ENCODE results near the gene CDADC1.
"Not testable (repeated sequence)": the region's sequence is repeated elsewhere in the genome, so short reads cannot be mapped to it uniquely, and the experiment has no call there.

CDADC1 gene

DNA sequence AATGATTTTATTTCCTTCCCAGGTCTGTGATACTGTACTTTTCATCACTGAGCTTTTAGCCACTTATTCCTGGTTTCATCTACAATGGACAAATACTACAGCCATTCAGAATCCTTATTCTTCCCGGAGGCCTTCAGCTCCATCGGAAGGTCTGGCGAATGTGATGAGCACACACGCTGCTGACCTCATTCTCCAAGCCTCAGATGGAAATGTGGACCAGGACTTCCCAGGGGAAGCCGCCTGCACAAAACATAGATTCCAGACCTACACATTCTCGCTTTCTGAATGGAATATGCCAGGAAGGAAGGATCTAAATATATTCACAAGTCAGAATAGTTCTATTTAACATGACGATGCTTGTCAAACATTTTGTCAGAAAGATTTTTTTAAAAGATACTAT, 75.6 kb downstream of the CDADC1 start:
- no peak overlapping the region for H3K9ac ChIP-seq (ENCODE audit: low read depth in 1 of 2, low read length in 2 of 2)
- H3K27ac ChIP-seq (ENCODE audit: low read depth in 2 of 2, low read length in 2 of 2), result no peak overlapping the region
- no peaks in the 10 kb centered on the region for H3K4me1 ChIP-seq (ENCODE audit: control insufficient read depth in 2 of 2, insufficient read depth in 2 of 2, low read length in 2 of 2)
- H3K27me3 ChIP-seq (ENCODE audit: control insufficient read depth in 2 of 2, insufficient read depth in 2 of 2, low read length in 2 of 2), result no peaks in the 10 kb centered on the region
- no peaks in the 10 kb centered on the region for H3K9me3 ChIP-seq (ENCODE audit: control insufficient read depth in 2 of 2, low read length in 2 of 2)
- H3K4me3 ChIP-seq (ENCODE audit: low read length in 2 of 2), result no peak overlapping the region
- peaks cover 0 to 4% of the 10 kb centered on the region in 2 donors for H3K36me3 ChIP-seq (ENCODE audit: control insufficient read depth in 2 of 2, insufficient read depth in 2 of 2, low read length in 2 of 2)

- Histone ChIP-seq H3K9me3 (ENCODE audit: control insufficient read depth in 2 of 2, low read length in 2 of 2) (no peaks in the 10 kb centered on the region), H3K4me1 (ENCODE audit: control insufficient read depth in 2 of 2, insufficient read depth in 2 of 2, low read length in 2 of 2) (no peaks in the 10 kb centered on the region), H3K36me3 (ENCODE audit: control insufficient read depth in 2 of 2, insufficient read depth in 2 of 2, low read length in 2 of 2) (peaks cover 0 to 4% of the 10 kb centered on the region in 2 donors), H3K27ac (ENCODE audit: low read depth in 2 of 2, low read length in 2 of 2) (no peak overlapping the region), H3K4me3 (ENCODE audit: low read length in 2 of 2) (no peak overlapping the region), H3K27me3 (ENCODE audit: control insufficient read depth in 2 of 2, insufficient read depth in 2 of 2, low read length in 2 of 2) (no peaks in the 10 kb centered on the region), H3K9ac (ENCODE audit: low read depth in 1 of 2, low read length in 2 of 2) (no peak overlapping the region)
These were observed 78.6 kb downstream of the CDADC1 start for GRCh38 chr13:49326222-49326917.

- H3K36me3 ChIP-seq (ENCODE audit: control insufficient read depth in 2 of 2, insufficient read depth in 2 of 2, low read length in 2 of 2); H3K27ac ChIP-seq (ENCODE audit: low read depth in 2 of 2, low read length in 2 of 2); H3K27me3 ChIP-seq (ENCODE audit: control insufficient read depth in 2 of 2, insufficient read depth in 2 of 2, low read length in 2 of 2): not testable (repeated sequence)
These were observed 79.4 kb downstream of the CDADC1 start for GRCh38 chr13:49327145-49327544.

DNA sequence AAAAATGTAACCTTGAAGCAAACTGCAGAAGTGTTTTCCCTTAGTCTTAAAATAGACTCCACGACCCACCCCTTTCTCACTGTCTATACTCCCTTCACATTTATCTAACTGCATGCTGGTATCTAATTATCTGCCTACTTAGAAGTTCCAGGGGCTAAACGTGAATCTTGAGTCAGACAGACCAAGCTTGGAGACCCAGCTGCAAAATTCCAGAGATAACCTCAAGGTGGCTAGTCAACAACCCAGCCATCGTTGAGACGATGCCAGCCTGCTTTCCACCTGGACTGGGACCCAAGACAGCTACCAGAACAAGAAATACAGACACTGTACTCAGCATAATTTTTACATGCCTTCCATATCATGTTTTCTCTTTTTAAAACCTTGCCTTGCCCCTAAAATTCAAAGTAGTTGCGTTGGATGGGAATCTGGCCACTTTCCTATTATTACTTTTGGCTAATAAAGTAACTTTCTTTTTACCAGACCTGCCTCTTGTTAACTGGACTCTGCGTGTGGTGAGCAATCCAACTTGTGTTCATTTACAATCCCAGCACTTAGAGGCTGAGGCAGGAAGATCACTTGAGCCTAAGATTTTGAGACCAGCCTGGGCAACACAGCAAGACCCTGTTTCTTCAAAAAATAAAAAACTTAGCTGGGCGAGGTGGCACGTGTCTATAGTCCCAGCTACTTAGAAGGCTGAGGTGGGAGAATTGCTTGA, 82.3 kb downstream of the CDADC1 start:
- Histone ChIP-seq H3K4me1 (ENCODE audit: control insufficient read depth in 2 of 2, insufficient read depth in 2 of 2, low read length in 2 of 2) (no peaks in the 10 kb centered on the region), H3K36me3 (ENCODE audit: control insufficient read depth in 2 of 2, insufficient read depth in 2 of 2, low read length in 2 of 2) (peaks cover 0 to 4% of the 10 kb centered on the region in 2 donors), H3K27ac (ENCODE audit: low read depth in 2 of 2, low read length in 2 of 2) (no peak overlapping the region), H3K9me3 (ENCODE audit: control insufficient read depth in 2 of 2, low read length in 2 of 2) (no peaks in the 10 kb centered on the region), H3K27me3 (ENCODE audit: control insufficient read depth in 2 of 2, insufficient read depth in 2 of 2, low read length in 2 of 2) (no peaks in the 10 kb centered on the region), H3K9ac (ENCODE audit: low read depth in 1 of 2, low read length in 2 of 2) (no peak overlapping the region), H3K4me3 (ENCODE audit: low read length in 2 of 2) (no peak overlapping the region)

More at GRCh38 chr13:49327145-49327544, 79.4 kb downstream of the CDADC1 start:
- H3K4me1 ChIP-seq (ENCODE audit: control insufficient read depth in 2 of 2, insufficient read depth in 2 of 2, low read length in 2 of 2); H3K4me3 ChIP-seq (ENCODE audit: low read length in 2 of 2); H3K9me3 ChIP-seq (ENCODE audit: control insufficient read depth in 2 of 2, low read length in 2 of 2); H3K9ac ChIP-seq (ENCODE audit: low read depth in 1 of 2, low read length in 2 of 2): not testable (repeated sequence)

- Histone ChIP-seq H3K9me3 (ENCODE audit: control insufficient read depth in 2 of 2, low read length in 2 of 2) (no peaks in the 10 kb centered on the region), H3K4me1 (ENCODE audit: control insufficient read depth in 2 of 2, insufficient read depth in 2 of 2, low read length in 2 of 2) (no peaks in the 10 kb centered on the region), H3K27ac (ENCODE audit: low read depth in 2 of 2, low read length in 2 of 2) (no peak overlapping the region), H3K27me3 (ENCODE audit: control insufficient read depth in 2 of 2, insufficient read depth in 2 of 2, low read length in 2 of 2) (no peaks in the 10 kb centered on the region), H3K4me3 (ENCODE audit: low read length in 2 of 2) (no peak overlapping the region), H3K9ac (ENCODE audit: low read depth in 1 of 2, low read length in 2 of 2) (no peak overlapping the region), H3K36me3 (ENCODE audit: control insufficient read depth in 2 of 2, insufficient read depth in 2 of 2, low read length in 2 of 2) (peaks cover 0 to 4% of the 10 kb centered on the region in 2 donors)
These were observed 82.8 kb downstream of the CDADC1 start for GRCh38 chr13:49330546-49330864.

- no peaks in the 10 kb centered on the region for H3K27me3 ChIP-seq (ENCODE audit: control insufficient read depth in 2 of 2, insufficient read depth in 2 of 2, low read length in 2 of 2)
- no peak overlapping the region for H3K9ac ChIP-seq (ENCODE audit: low read depth in 1 of 2, low read length in 2 of 2)
- no peak overlapping the region for H3K4me3 ChIP-seq (ENCODE audit: low read length in 2 of 2)
- H3K9me3 ChIP-seq (ENCODE audit: control insufficient read depth in 2 of 2, low read length in 2 of 2), result no peaks in the 10 kb centered on the region
- no peaks in the 10 kb centered on the region for H3K36me3 ChIP-seq (ENCODE audit: control insufficient read depth in 2 of 2, insufficient read depth in 2 of 2, low read length in 2 of 2)
- no peak overlapping the region for H3K27ac ChIP-seq (ENCODE audit: low read depth in 2 of 2, low read length in 2 of 2)
- H3K4me1 ChIP-seq (ENCODE audit: control insufficient read depth in 2 of 2, insufficient read depth in 2 of 2, low read length in 2 of 2), result no peaks in the 10 kb centered on the region
These were observed 88.9 kb downstream of the CDADC1 start for GRCh38 chr13:49336655-49337054.

DNA sequence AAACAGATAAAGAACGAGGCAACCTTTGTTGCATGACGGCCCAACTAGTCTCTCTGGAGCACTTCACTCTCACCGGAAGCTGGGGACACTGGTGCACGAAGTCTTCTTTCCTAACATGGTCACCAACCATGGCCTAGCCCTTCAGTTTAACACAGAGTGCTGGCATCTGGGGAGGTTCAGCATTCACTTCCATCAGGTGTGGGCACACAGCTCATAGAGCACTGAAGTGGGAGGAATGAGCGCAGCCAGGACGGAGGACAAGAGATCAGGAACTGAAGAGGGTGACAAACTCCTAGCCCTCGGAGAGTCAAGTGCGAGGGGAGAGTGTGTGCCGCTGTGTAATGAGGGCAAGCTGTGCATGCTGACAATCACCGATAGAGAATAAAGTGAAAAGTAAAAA, 92.4 kb downstream of the CDADC1 start:
- Histone ChIP-seq H3K27ac (ENCODE audit: low read depth in 2 of 2, low read length in 2 of 2) (no peak overlapping the region), H3K9ac (ENCODE audit: low read depth in 1 of 2, low read length in 2 of 2) (no peak overlapping the region), H3K4me1 (ENCODE audit: control insufficient read depth in 2 of 2, insufficient read depth in 2 of 2, low read length in 2 of 2) (no peaks in the 10 kb centered on the region), H3K4me3 (ENCODE audit: low read length in 2 of 2) (no peak overlapping the region), H3K9me3 (ENCODE audit: control insufficient read depth in 2 of 2, low read length in 2 of 2) (no peaks in the 10 kb centered on the region), H3K27me3 (ENCODE audit: control insufficient read depth in 2 of 2, insufficient read depth in 2 of 2, low read length in 2 of 2) (no peaks in the 10 kb centered on the region), H3K36me3 (ENCODE audit: control insufficient read depth in 2 of 2, insufficient read depth in 2 of 2, low read length in 2 of 2) (no peaks in the 10 kb centered on the region)

GRCh38 chr13:49341517-49341916, 93.8 kb downstream of the CDADC1 start:
- Histone ChIP-seq H3K36me3 (ENCODE audit: control insufficient read depth in 2 of 2, insufficient read depth in 2 of 2, low read length in 2 of 2) (no peaks in the 10 kb centered on the region), H3K4me1 (ENCODE audit: control insufficient read depth in 2 of 2, insufficient read depth in 2 of 2, low read length in 2 of 2) (no peaks in the 10 kb centered on the region), H3K27ac (ENCODE audit: low read depth in 2 of 2, low read length in 2 of 2) (no peak overlapping the region)

GRCh38 chr13:49341941-49342340, 94.2 kb downstream of the CDADC1 start:
- no peak overlapping the region for H3K27ac ChIP-seq (ENCODE audit: low read depth in 2 of 2, low read length in 2 of 2)
- no peak overlapping the region for H3K9ac ChIP-seq (ENCODE audit: low read depth in 1 of 2, low read length in 2 of 2)
- H3K36me3 ChIP-seq (ENCODE audit: control insufficient read depth in 2 of 2, insufficient read depth in 2 of 2, low read length in 2 of 2), result no peaks in the 10 kb centered on the region
- no peaks in the 10 kb centered on the region for H3K4me1 ChIP-seq (ENCODE audit: control insufficient read depth in 2 of 2, insufficient read depth in 2 of 2, low read length in 2 of 2)
- no peak overlapping the region for H3K4me3 ChIP-seq (ENCODE audit: low read length in 2 of 2)
- H3K9me3 ChIP-seq (ENCODE audit: control insufficient read depth in 2 of 2, low read length in 2 of 2), result no peaks in the 10 kb centered on the region
- no peaks in the 10 kb centered on the region for H3K27me3 ChIP-seq (ENCODE audit: control insufficient read depth in 2 of 2, insufficient read depth in 2 of 2, low read length in 2 of 2)

More at GRCh38 chr13:49341517-49341916, 93.8 kb downstream of the CDADC1 start:
- no peak overlapping the region for H3K4me3 ChIP-seq (ENCODE audit: low read length in 2 of 2)
- no peak overlapping the region for H3K9ac ChIP-seq (ENCODE audit: low read depth in 1 of 2, low read length in 2 of 2)
- H3K9me3 ChIP-seq (ENCODE audit: control insufficient read depth in 2 of 2, low read length in 2 of 2), result no peaks in the 10 kb centered on the region
- H3K27me3 ChIP-seq (ENCODE audit: control insufficient read depth in 2 of 2, insufficient read depth in 2 of 2, low read length in 2 of 2), result no peaks in the 10 kb centered on the region

- Histone ChIP-seq H3K36me3 (ENCODE audit: control insufficient read depth in 2 of 2, insufficient read depth in 2 of 2, low read length in 2 of 2) (no peaks in the 10 kb centered on the region), H3K9me3 (ENCODE audit: control insufficient read depth in 2 of 2, low read length in 2 of 2) (no peaks in the 10 kb centered on the region), H3K4me1 (ENCODE audit: control insufficient read depth in 2 of 2, insufficient read depth in 2 of 2, low read length in 2 of 2) (no peaks in the 10 kb centered on the region), H3K4me3 (ENCODE audit: low read length in 2 of 2) (no peak overlapping the region), H3K27me3 (ENCODE audit: control insufficient read depth in 2 of 2, insufficient read depth in 2 of 2, low read length in 2 of 2) (no peaks in the 10 kb centered on the region), H3K27ac (ENCODE audit: low read depth in 2 of 2, low read length in 2 of 2) (no peak overlapping the region), H3K9ac (ENCODE audit: low read depth in 1 of 2, low read length in 2 of 2) (no peak overlapping the region)
These were observed 94.7 kb downstream of the CDADC1 start for GRCh38 chr13:49342454-49342853.

All from mucosa of rectum (tissue), 2 donors.